T-helper 22 cell (primary cell): ENCODE results near the gene DMAC2.
"Not testable (repeated sequence)": the region's sequence is repeated elsewhere in the genome, so short reads cannot be mapped to it uniquely, and the experiment has no call there.

Experiments used
- DNase-seq: peaks from one replicate; pipeline ENCODE4 v3.0.0-alpha.2; 2020; ENCODE audit warnings: low read depth

The DMAC2 gene

DNA sequence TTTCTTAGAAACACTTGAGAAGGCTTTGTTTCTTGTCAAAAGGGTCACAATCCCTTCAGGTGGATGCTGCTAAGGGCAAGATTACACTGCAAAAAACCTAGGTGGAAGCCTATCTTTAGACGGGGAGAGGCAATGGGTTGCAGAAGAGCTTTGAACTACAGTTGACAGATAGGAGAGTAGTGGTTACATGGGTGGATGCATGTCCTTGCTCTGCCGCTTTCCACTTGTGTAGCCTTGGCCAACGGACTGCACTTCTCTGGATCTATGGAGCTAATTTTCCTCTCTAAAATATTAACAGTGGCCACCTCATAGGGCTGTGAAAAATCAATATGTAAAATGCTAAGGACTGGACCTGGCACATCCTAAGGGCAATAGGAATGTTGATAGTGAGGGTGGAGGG, 41.1 kb downstream of the DMAC2 start:
- no peak for DNase-seq

DNA sequence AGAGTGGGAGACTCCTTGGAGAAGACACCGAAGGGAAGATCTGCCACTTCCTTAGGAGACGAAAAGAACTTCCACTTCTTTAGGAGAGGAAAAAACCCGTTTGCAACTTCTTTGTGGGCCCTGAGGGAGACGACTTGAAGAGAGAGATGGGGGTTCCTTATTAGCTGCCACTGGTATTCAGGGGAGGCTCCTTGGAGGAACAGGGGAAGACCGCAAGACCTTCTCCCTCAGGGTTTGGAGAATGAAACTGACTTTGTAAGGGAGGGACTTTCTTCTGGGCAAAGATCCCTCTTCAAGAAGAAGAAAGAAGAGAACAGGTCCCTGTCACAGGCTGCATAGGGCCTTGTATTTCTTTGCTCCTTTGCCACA, 41.7 kb downstream of the DMAC2 start:
- DNase-seq = no peak

DNA sequence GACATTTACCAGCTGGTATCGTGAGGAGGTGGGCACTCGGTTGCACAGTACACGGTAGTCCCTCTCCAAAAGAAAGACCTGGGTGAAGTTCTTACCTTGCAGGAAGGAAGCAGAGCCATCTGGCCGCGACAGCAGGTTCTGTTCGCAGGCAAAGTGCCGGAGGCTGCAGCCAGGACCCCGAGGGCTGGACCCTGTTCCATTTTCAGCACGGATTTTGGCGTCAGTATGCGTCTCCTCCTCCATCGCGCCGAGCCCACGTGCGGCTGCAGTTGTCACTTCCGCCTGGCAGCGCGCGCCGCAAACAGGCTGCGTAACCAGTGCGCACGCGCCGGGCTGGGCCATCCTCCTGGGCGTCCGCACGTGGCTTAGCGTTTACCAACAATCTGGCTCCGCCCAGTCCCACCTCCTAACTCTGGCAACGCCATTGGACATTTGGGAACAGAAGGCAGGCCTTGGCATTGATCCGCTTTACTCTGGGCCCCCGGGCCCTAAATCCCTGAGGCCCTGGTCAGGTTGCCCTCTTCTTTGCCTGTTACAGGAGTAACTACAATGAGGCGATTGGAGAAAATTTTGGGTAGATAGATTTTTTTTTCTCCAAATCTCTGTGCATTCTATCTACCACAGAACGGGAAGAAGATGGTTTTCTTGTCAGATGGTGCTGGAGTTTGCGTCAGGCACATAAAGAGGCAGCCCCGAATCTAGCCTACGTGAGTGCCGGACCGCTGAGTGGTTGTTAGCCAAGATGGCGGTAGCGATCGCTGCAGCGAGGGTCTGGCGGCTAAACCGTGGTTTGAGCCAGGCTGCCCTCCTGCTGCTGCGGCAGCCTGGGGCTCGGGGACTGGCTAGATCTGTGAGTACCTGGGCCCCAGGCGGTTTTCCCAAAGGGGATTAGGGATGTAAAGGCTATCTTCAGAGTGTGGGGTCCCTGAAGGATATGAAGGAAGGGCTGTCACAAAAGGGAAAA, 42.3 kb downstream of the DMAC2 start, which contains the start of the genes BCKDHA and EXOSC5:
BCKDHA (plus strand) TSS at position 733 of the 964 bp plus-strand sequence; CDS start at position 743, 10 bp downstream.
EXOSC5 (minus strand) TSS at position 274 of the 964 bp plus-strand sequence; CDS start at position 243, 31 bp downstream.
- DNase-seq = peak; percentile 99

DNA sequence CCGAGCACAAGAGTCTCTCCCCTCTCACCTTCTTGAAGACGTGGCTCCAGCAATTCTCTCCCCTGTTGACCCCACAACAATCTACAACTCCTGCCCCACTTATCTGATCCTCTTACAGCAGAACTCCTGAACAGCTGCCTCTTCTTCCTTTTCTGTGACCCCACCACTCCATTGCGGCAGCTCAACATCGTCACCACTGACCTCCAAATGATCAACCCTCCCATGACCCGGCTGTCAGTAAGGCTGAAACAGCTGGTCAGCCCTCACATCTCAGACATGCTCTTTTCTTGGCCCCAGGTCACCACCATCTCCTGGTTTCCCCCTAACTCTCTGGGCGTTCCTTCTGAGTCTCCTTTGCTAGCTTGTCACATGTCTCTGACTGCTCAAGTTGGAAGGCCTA, 44.4 kb downstream of the DMAC2 start:
- DNase-seq = no peak

DNA sequence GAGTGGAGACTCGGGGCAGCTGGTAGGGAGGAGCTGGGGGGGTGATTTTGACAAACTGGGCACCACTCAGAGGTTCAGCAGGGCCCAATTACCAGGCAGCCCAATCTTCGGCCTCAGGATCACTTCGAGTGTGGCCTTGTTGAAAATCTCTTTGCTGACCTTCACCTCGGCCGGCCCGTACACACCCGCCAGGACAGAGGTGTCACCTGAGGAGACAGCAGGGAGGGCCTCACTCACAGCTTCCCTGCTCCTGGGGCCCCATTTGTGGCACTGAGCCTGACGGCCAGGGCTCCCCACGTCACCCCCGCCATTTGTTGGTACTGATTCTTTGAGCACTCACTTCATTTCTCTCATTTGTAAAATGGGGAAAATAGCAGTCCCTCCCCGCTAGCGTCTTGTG, 46.9 kb downstream of the DMAC2 start:
- no peak for DNase-seq

DNA sequence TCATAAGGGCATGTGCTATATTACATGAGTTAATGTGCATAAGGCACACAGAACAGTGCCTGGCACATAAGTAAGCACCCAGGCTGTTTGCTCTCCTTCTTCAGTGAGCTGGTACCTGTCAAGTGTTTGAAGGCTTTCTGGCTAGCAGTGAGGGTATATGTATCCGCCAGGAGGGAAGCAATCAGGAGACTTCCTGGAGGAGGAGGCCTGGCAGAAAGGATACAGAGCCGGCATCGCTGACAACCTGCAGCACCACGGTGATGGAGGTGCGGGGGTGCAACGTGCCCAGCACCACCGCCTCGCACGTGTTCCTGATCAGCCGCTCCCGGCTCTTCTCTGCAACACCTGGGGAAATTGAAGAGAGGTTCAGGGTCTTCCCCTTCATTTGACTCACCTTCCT, 48.1 kb downstream of the DMAC2 start:
- no peak for DNase-seq

DNA sequence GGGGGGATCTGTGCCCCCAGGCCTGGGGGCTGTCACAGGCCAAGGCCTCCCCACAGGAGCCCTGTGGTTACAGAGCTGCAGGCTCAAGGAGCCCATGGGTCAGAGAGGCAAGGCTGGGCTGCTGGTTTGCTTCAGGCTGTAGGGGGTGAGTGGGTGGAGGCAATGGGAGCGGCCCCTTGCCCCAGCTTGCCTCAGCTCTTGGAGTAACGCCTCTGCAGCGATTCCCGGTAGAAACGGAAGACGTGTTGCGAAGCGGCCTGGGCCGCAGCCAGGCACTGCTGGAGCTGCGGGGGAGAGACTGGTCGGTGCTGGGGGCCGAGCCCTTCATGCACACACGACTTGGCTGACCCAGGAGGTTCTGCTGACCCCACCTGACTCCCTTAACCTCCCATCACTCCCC, 53.3 kb downstream of the DMAC2 start:
- DNase-seq = no peak

DNA sequence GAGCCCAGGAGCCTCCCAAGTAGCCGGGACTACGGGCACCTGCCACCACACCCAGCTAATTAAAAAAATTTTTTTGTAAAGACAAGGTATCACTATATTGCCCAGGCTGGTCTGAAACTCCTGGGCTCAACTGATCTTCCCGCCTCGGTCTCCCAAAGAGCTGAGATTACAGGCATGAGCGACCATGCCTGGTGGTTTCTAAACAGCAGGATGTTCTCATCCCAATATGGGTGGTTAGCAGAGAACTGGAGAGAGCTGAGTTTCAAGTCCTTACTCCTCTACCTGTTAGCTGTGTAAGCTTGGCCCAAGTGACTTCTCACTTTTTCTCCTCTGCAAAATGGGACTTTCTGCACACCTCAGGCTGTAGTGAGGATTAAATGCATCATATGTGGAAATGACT, 55.4 kb downstream of the DMAC2 start:
- no peak for DNase-seq

DNA sequence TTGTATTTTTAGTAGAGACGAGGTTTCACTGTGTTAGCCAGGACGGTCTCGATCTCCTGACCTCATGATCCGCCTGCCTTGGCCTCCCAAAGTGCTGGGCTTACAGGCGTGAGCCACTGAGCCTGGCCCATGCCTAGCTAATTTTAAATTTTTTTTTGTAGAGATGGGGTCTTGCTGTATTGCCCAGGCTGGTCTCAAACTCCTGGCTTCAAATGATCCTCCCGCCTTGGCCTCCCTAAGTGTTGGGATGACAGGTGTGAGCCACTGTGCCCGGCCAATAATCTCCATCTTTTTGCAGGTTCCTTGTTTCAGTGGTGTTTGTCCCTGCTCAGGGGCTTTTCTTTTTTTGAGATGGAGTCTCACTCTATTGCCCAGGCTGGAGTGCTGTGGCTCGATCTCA, 58.2 kb downstream of the DMAC2 start:
- DNase-seq = not testable (repeated sequence)
